Fibroblast of peridontal ligament (primary cell): ENCODE data around the gene ASH1L.
"Not testable (repeated sequence)": the region's sequence is repeated elsewhere in the genome, so short reads cannot be mapped to it uniquely, and the experiment has no call there.

Experiments used
- DNase-seq: peaks from one replicate; pipeline ENCODE4 v3.0.0-alpha.2; 2010; ENCODE audit errors: extremely low read depth

The ASH1L gene

DNA sequence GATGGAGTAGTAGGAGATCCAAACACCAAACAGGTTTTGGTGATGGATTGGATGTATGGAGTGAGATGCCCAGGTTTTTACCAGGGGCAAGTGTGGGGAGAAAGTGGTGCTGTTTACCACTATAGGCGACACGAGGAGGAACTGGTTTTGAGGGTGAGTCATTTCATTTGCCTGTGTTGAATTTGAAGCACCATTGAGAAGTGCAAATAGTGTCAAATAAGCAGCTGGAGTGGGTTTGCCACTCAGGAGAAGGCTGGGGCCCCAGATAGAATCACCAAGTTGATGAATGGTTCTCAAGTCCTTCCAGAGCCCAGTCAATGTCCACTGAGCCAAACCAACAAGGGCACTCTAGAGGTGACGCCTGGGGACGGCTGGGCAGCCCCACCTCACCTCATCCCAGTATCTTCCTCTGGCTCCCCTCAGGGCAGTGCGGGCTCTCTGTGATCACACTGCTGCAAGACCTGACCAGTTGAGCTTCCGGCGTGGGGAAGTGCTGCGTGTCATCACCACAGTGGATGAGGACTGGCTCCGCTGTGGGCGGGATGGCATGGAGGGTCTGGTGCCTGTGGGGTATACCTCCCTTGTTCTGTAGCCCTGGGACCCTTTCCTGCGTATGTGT is 232.5 kb downstream of the ASH1L start:
- no peak for DNase-seq

DNA sequence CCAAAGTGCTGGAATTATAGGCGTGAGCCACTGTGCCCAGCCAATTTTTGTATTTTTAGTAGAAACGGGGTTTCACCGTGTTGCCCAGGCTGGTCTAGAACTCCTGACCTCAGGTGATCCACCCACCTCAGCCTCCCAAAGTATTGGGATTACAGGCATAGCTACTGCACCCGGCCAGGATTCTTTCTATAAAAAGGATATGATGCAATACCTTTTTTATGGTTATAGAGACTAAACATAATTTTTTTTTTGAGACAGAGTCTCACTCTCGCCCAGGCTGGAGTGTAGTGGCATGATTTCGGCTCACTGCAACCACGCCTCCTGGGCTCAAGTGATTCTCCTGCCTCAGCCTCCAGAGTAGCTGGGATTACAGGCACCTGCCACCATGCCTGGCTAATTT is 233.7 kb downstream of the ASH1L start:
- DNase-seq: not testable (repeated sequence)

DNA sequence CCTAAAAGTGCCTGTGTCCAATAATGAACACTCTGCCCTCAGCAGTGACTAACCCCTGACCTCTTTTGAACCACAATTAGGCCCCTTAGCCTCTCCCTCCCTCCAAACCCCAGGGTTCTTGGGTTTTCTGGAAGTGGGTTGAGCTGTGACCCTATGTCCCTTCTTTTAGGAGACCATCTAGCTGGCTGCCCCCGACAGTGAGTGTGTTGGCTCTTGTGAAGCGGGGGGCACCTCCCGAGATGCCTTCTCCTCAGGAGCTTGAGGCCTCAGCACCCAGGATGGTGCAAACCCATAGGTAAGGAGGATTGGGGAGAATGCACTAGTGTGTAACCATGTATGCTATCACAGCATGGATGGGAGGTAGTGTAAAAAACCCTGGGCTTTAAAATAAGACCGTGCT is 234.6 kb downstream of the ASH1L start:
- no peak for DNase-seq

DNA sequence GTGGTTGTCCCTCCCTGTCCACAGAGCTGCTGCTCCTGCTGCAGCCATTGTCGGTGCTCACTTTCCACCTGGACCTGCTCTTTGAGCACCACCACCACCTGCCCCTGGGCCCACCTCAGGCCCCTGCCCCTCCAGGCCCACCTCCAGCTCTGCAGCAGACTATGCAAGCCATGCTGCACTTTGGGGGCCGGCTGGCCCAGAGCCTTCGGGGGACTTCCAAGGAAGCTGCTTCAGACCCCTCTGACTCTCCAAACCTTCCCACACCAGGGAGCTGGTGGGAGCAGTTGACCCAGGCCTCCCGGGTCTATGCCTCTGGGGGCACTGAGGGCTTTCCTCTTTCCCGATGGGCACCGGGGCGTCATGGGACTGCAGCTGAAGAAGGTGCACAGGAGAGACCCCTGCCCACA is 236.0 kb downstream of the ASH1L start:
- DNase-seq: no peak

DNA sequence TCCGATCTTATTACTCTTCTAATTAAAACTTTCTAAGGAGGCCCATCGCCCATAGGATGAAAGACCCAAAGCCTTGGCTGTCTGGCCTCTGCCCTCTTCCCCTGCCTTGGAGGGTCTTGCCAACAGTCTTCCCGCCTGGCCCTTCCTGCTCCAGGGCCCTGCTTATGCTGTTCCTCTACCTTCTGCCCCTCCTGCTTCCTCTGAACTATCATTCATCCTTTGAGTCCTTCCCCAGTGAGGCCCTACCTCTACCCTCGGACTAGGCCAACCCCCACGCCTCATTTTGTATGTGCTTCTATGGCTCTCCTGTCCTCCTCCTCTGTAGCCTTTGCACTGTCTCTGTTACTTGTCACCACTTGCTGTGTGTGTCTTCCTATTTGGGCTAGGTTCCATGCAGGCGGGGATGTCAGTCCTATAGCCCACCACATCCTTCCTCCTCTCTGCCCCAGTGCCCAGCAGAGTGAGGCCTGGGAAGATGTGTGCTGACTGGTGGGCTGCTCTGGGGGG is 236.5 kb downstream of the ASH1L start:
- no peak for DNase-seq

DNA sequence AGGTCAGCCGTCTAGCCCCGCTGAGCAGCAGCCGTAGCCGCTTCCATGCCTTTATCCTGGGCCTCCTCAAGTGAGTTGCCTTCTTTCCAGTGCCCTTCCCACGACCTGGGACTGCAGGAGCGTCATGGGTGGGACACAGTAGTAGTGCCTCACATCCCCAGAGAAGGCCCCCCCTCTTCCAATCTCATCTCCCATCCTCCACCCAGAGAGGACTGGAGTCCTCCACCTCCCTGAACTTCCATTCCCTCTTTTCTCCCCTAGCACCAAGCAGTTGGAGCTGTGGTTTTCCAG is 237.1 kb downstream of the ASH1L start:
- no peak for DNase-seq

DNA sequence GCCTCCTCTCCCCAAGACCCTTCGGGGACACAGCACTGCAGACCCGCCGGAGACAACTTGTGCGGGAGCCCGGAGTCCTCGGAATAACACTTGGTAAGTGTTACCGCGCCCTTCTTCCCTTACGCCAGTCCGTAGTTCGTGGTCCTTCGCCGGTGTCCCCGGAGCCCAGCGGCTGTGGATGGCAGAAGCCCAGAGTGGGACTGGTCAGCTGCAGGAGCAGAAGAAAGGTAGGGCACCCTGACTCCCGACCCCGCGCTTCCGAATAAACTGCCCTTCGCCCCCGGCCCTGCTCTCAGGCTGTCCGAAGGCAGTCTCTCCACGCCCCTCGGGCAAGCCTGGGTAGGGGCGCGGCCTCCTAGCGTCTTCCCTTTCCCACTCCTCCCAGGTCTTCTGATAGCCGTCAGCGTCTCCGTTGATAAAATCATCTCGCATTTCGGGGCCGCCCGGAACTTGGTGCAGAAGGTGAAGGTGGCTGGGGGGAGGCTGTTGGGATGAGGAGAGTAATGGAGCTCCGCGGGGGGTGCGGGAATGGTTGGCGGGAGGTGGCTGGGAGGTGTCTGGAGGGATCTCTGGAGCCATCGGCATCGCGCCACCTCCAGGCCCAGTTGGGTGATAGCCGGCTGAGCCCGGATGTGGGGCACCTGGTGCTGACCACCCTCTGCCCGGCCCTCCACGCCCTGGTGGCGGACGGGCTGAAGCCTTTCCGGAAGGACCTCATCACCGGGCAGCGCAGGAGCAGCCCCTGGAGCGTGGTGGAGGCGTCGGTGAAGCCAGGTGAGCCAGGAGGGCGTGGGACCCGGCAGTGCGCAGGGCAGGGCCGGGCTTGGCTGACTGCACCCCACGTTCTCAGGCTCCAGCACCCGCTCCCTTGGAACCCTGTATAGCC is 237.6 kb downstream of the ASH1L start:
- no peak for DNase-seq

DNA sequence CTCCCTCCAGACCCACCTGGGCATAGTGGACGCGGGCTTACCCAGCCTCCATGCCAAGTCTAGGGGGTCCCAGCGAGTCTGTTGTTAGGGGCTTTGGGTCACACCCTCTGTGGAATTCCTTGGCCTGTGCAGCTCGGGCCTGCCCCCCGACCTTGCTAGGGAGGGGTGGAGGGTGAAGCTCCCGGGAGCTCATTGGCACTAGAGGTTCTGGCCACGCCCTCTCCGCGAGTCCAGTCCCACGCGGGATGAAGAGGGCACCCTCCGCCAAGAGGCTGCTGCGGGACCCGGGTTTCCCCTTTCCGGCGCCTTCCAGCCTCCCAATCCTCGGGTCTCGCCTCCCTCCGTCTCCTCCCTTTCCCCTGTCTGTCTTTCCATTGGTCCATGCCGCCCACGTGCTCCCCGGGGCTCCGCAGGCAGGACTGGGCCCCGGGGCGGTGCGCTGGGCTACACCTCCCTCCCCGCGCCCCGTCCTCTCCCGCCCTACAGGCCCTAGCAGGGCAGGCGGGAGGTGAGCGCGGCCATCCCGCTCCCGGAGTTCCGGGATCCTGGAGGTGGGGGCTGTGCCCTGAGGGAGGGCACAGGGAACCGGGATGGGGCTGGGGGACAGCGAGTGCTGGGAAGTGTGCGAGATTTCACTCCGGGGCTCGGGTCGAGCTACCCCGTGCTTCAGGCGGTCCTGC is 238.4 kb downstream of the ASH1L start:
- peak; percentile 94 for DNase-seq

DNA sequence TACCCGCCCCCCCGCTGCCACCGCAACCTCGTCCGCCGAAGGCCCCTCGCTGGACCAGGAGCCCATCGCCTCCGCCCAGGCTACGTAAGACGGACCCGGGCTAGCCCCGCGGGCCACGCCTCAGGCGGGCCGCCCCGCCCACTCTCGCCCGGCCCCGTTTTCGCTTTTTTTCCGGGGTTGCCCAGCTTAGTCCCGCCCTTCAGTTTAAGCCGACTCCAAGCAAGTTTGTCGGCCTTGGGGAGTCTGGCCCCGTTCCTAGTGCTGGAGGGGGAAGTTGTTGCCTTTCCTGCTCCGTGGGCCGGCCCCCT is 238.9 kb downstream of the ASH1L start:
- DNase-seq: peak; percentile 90

DNA sequence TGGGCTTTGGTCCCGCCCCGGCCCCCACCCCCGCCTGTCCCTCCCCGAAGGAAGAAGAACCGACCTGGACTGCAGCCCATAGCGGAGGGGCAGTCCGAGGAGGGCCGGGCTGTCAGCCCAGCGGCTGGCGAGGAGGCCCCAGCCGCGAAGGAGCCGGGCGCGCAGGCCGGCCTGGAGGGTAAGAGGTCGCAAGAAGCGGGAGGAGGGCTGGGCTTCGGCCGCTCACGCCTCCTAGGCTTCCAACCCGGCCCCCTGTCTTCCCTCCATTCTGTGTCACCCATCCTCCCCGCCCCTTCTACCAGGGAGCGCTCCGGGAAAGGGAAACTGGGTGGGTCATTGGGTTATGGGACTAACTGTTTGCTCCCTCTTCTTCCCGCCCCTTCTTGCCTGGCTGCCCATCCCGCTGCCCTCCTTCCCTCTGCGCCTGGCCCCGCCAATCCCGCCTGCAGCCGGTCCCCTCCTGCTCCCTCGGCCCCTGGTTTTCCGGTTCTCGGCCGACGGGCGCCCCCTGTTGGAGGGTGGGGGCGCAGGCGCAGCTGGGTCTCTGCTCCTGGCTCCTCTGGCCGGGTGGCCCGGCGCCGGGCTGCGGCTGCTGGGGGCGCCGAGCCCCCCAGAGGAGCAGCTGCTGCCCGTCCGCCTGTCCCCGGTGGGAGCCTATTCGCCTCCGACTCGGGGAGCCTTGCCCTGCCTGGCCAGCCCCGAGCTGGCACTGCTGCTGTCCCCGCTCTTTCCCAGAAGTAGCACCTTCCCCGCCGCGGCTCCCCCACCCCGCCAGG is 239.5 kb downstream of the ASH1L start:
- DNase-seq: peak; percentile 95

DNA sequence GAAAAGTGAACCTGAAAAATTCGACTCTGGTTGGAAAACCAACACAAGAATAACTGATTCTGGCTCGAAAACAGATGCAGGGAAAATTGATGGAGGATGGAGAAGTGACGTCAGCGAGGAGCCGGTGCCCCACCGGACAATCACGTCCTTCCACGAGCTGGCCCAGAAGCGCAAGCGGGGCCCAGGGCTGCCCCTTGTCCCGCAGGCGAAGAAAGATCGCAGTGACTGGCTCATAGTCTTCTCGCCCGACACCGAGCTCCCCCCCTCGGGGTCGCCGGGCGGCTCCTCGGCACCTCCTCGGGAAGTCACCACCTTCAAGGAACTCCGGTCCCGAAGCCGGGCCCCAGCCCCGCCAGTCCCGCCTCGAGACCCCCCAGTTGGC is 240.0 kb downstream of the ASH1L start:
- peak; percentile 45 for DNase-seq

DNA sequence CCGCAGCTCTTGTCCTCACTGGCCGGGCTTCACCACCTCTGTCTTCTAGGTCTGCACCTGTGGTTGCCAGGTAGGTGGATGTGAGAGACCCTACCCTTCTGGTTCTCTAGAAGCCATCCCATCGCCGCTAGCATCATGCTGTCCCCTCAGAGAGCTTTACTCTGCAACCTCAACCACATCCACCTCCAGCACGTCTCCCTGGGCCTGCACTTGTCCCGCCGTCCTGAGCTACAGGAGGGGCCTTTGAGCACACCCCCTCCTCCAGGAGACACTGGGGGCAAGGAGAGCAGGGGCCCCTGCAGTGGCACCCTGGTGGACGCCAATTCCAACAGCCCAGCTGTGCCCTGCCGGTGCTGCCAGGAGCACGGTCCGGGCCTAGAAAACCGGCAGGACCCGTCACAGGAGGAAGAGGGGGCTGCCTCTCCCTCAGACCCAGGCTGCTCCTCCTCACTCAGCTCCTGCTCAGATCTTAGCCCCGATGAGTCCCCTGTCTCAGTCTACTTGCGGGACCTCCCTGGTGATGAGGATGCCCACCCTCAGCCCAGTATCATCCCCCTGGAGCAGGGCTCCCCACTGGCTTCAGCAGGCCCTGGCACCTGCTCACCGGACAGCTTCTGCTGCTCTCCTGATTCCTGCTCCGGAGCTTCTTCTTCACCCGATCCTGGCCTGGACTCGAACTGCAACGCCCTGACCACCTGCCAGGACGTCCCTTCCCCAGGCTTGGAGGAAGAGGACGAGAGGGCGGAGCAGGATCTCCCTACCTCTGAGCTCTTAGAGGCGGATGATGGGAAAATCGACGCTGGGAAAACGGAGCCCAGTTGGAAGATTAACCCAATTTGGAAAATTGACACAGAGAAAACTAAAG is 240.7 kb downstream of the ASH1L start:
- no peak for DNase-seq

DNA sequence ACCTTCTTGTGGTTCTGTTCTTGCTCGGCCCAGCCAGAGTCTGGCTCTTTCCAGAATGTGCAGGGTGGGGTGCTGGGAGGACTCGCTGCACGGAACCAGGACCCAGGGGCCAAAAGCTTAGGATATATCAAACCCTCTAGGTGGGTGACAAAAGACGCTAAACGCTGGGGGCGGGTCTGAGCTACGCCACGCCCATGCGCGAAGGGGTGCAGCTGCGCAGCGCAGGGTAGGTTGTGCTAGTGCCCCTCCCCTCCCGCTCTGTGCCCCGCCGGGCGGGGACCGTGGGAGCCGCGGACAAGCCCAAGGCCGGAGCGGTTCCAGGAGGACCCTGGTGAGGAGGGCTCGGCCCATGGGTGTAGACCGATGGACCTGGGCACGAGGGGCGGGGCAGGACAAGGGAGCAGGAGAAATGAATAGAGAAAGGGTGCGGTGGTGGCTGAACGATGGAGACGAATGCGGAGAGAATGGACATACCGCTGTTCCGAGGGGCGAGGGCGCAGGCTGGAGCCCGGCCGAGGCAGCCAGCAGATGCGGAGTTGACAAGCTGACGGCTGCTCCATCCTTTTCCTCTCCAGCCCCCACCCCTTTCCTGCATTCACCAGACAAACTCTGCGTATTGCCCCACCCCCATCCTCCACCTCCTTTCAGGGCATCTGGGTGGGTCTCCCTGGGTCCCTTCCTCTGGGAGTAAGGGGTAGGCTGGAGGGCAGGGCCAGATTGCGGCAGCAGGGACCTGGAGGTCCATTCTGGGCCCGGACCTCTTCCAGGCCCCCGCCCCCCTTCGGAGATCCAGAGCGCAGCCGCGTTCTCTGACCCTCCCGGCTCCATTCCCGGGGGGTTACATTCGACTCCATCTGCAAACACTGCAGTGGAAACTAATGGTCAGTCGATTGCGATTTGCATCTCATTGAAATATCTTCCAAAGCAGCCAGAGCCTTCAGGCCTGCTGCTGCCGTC is 241.7 kb downstream of the ASH1L start, which contains the start of gene RUSC1:
TSS of gene RUSC1 (plus strand) at position 234 of the 957 bp plus-strand sequence. CDS start 880 bp downstream, outside the sequence.
- peak; percentile 61 for DNase-seq

DNA sequence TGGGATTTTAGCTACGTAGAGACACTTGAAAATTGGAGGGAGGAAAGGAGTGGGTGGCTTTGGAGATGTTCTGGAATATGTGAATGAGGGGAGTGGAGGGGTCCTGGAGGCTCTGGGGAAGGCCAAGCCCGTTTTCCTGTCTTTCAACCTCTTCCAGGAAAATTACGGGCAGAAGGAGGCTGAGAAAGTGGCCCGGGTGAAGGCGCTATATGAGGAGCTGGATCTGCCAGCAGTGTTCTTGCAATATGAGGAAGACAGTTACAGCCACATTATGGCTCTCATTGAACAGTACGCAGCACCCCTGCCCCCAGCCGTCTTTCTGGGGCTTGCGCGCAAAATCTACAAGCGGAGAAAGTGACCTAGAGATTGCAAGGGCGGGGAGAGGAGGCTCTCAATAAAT is 242.4 kb downstream of the ASH1L start:
- DNase-seq: no peak

DNA sequence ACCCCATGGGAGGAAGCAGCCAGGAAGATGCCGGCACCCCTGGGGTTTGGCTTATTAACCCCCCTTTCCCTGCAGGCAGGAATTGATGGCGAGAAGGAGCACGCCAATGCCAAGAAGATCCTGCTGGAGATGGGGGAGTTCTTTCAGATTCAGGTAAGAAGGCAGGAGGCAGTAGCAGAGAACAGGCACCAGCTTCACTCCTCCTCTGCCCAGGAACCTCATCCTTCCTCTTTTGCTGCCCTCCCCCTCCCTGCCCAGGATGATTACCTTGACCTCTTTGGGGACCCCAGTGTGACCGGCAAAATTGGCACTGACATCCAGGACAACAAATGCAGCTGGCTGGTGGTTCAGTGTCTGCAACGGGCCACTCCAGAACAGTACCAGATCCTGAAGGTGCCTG is 243.1 kb downstream of the ASH1L start:
- DNase-seq: no peak

DNA sequence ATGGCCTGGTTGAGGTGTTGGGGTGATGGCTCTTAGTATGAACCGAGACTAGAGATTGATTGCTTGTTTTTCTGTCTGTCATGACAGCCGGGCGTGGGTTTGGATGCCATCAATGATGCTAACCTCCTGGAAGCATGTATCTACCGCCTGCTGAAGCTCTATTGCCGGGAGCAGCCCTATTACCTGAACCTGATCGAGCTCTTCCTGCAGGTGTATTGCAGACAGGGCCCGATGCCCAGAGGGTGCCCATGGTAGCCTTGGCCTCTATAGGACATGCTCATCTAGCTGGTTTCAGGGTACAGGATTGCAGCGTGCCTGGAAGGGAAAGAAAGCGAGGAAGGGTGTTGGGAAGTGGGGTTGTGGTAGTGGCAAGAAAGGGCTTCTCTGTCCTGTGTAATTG is 244.5 kb downstream of the ASH1L start:
- no peak for DNase-seq

DNA sequence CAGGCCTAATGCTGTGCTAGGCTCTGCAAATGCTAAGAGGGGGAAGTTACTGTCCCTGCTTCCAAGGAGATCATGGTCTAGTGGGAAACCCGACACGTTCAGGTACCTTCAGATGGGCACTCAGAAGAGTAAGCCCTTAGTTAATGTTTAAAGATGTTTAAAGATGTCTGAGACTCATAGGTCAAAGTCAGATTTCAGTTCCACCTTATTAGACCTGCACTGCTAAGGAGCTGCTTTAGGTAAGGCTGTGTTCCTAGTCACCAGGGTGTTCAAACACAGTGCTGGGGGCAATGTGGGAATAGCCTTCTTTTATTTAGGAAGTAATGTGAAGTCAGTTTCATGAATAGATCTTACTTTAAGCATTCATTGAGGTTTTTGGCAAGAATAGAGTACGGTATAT is 245.7 kb downstream of the ASH1L start:
- DNase-seq: no peak

DNA sequence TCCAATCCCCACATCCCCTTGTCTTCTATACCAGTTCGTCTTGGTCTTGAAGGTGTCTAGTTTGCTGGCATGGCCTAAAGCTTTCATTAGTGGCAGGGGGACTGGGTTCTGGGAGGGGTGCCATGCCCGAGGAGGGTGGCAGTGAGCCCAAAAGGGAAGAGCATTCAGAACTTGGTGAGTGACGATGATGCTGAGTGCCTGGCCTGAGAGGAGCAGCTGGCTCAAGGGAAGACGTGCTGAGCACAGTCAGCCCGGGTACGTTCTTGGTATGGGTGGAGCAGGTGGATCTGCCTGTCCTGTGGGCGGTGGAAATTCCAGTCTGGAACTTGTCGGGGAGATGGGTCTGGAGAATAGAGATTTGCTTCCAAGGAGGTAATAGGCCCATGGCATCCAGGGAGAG is 249.3 kb downstream of the ASH1L start:
- no peak for DNase-seq

DNA sequence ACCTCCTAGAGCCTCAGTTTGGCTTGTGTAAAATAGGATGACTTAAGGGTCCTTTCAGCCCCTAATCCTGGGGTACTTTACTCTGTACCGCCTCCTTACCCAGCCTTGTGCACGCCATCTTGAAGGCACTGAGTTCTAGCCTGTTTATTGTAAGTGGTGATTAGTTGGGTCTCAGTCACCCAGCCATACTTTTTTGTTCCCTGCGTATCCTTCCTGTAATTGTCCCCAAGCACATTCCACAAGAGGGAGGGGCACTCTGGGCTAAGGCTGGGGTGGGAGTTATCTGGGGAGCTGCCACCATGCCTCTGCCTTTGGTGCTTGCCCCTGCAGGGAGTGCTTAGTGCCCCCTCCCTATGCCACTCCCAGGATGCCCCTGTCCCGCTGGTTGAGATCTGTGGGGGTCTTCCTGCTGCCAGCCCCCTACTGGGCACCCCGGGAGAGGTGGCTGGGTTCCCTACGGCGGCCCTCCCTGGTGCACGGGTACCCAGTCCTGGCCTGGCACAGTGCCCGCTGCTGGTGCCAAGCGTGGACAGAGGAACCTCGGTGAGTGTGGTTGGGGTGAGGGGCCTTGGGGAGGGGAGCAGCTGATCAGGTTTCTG is 253.1 kb downstream of the ASH1L start:
- no peak for DNase-seq
